GM18870 (cell line): ENCODE data around the gene ACVR2A.

ENCODE experiments used
- ATAC-seq: cut with Tn5 transposase; IDR thresholded peaks from one replicate; pipeline ENCODE4 v1.9.1; 2021; ENCODE audit warnings: moderate library complexity; ENCODE audit not compliant: unreplicated experiment

Gene ACVR2A

DNA sequence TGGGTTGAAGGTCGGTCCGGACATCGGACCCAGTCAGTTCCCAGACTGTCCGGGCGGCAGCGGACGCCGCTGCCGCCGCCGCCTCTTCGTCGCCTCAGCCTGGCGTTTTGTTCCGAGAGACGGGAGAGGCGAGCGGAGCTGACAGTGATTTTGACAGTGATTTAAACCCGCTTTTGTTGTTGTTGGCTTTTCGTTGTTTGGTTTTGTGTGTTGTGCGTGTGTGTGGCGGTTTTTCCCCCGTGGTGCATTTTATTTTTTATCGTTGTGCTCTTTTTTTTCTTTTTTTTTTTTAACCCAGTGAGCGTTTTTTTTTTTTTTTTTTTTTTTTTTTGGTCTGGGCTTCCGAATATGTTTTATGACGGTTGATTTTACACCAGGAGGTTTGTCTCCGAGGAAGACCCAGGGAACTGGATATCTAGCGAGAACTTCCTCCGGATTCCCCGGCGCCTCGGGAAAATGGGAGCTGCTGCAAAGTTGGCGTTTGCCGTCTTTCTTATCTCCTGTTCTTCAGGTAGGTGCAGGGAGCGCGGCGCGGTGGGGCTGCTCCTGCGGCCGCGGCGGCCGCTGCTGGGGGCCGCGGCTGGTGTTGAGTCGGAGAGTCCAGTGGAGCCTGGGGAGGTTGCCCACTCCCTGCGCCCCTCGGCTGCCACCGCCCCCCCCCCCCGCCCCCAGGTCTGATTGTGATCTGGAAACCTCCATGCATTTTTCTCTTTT, at the start of gene ACVR2A:
Gene ACVR2A (plus strand): TSS at position 333 of the 714 bp plus-strand sequence. CDS start 124 bp downstream, at position 457.
- ATAC-seq = peak; percentile 22

DNA sequence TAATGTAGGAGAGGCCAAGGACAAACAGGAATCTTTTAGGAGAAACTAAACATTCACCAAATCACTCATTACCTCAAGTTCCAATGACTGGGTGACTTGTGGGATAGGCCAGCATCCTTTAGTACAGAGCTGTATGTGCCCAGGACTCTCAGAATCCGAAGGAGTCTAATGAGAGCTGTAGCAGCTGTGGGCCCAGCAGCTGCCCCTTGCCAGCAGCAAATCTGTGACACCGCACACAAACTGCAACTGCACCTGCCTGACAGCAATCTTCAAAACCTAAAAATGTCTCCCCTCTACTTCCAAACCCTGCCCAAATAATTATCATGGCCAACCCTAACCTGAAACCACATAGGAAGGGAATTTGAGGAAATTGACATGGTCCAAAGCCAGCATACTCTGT, 44.5 kb upstream of the ACVR2A start:
- ATAC-seq = no peak

GRCh38 chr2:147806846-147807245, 38.0 kb upstream of the ACVR2A start:
- ATAC-seq = no peak

GRCh38 chr2:147808520-147808919, 36.3 kb upstream of the ACVR2A start:
- ATAC-seq = no peak

DNA sequence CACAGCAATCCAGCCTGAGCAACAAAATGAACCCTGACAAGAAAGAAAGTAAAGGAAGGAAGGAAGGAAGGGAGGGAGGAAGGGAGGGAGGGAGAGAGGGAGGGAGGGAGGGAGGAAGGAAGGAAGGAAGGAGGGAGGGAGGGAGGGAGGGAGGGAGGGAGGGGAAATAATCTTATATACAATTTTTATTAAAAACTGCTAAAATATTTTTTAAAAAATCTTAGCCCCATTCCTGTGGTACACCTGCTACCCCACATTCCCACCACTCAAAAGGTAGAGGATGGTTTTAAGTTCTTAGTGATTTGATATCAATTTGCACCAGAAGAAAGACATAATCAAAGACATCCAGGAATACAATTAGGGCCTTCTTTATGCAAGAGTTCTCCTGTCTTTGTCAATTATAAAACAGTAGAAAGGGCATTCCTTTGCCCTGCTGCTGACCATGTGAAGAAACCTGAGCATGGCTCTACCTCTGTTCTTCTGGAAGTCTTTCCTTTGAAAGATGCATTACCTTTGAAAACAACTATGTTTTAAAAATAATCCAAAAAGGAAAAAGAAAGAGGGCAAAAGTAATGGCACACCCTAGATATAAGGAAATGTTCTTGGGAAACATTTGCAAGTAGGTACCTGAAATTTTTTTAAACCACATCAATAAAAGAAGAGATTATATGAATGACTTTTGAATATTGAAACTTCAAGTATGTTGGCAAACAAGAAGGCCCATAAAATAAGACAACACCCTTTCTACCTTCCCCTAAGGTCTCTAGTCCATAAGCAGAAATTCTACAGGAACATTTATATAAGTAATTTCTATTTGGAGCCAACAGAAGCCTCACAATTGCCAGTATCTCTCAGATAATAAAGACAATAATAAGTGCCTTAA, 33.7 kb upstream of the ACVR2A start:
- ATAC-seq = no peak

DNA sequence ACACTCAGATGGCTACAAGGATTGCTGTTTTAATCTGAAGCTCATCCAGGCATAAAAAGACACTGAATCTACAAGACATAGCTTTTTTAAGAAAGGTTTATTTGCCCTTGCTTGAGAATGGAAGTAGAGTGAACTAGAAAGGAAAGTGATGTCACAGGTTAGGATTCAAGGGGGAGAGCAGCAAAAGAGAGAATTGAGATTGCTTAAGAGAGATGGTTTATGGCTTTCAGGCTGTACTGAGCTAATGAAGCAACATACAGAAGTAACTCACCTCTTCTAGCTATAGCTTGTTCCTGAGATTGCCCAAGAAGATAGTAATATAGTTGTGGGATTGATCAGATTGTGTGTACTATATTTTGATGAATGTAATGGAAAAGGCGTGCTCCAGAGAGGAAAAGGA, 26.1 kb upstream of the ACVR2A start:
- ATAC-seq = no peak

DNA sequence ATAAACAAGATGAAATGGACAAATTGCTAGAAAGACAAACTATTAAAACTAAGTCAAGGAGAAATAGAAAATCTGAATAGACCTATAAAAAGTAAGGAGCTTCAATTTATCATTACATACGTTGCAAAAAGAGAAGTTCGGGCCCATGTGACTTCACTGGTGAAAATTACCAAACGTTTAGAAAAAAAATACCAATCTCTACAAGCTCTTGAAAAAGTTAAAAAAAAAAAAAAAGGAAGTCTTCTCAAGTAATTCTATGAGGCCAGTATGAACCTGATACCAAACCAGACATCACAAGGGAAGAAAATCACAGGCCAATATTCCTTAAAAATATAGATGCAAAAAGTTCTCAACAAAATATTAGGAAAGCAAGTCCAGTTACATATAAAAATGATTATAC, 20.2 kb upstream of the ACVR2A start:
- no peak for ATAC-seq

GRCh38 chr2:147826278-147827087, 18.3 kb upstream of the ACVR2A start:
- no peak for ATAC-seq

DNA sequence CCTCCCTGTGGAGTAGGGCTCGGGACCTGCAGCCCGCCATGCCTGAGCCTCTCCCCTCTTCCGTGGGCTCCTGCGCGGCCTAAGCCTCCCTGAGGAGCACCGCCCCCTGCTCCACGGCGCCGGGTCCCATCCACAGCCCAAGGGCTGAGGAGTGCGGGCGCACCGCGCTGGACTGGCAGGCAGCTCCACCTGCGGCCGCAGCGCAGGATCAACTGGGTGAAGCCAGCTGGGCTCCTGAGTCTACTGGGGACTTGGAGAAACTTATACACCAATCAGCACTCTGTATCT, 17.8 kb upstream of the ACVR2A start:
- ATAC-seq = no peak

DNA sequence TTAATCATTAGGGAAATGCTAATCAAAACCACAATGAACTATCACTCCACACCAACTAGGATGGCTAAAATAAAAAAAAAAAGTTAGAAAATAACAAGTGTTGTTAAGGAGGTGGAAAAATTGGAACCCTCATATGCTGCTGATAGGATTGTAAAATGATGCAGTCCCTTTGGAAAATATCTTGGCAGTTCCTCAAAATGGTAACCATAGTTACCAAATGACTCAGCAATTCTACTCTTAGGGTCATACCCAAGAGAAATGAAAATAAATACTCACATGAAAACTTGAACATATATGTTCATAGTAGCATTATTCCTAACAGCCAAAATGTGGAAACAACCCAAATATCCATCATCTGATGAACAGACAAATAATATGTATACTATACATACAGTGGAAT, 15.7 kb upstream of the ACVR2A start:
- no peak for ATAC-seq

DNA sequence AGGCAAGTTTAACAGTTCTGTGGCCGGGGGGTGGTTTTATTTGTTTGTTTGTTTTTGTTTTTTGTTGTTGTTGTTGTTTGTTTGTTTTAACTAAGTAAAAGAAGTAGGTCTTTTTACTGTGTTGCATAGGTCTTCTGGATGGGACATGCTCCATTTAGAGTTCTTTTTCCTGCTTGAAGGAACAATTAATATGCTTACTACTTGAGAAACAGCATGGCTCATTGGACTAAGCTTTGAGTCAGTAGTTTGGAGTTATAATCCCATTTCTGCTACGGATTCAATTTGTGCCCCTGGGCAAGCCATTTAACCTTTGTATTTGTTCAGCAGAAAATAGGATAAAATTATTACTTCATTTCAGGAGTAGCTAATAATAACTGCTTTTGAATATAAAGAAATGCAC, 8.7 kb upstream of the ACVR2A start:
- no peak for ATAC-seq

- no peak for ATAC-seq
Observed at GRCh38 chr2:147843391-147843863, 1.4 kb upstream of the ACVR2A start.

DNA sequence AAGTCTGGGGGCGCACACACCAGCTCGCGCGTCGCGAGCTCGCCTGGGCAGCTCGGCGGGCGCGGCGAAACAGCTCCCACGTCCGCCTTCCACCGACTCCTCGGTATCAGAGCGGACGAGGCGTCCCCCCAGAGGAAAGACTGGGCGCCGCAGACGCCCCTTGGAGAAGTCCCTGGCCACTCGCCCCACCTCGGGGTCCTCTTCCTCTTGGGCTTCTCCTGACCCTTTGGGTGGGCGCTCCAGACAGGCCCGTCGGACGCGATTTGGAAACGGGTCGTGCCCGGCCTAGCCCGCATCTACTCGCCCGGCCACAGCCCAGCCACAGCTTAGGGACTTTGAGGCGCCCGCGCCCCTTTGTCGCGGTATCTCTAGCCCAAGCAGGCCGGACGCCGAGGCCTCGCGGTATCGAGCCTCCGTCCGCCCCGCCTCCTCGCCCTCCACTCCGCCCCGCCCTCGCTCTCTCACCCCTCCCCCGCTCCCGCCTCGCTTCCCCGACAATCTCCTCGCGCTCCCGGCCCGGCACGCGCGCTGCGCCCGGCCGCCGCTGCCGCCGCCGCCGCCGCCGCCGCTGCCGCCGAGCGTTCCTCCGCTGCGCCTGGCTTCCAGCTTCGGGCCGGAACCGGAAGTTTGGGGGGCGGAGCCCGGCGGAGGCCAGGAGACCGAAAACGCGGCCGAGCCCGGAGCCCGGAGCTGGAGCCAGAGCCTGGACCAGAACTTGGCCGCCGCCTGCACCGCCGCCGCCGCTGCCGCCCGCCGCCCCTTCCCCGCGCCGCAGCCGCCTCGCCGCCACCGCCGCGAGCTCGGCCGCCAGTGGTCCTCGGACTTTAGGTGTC, 749 bp upstream of the ACVR2A start:
- peak; percentile 55 for ATAC-seq

- ATAC-seq = peak; percentile 72
Observed at GRCh38 chr2:147845411-147845971, 662 bp downstream of the ACVR2A start.

DNA sequence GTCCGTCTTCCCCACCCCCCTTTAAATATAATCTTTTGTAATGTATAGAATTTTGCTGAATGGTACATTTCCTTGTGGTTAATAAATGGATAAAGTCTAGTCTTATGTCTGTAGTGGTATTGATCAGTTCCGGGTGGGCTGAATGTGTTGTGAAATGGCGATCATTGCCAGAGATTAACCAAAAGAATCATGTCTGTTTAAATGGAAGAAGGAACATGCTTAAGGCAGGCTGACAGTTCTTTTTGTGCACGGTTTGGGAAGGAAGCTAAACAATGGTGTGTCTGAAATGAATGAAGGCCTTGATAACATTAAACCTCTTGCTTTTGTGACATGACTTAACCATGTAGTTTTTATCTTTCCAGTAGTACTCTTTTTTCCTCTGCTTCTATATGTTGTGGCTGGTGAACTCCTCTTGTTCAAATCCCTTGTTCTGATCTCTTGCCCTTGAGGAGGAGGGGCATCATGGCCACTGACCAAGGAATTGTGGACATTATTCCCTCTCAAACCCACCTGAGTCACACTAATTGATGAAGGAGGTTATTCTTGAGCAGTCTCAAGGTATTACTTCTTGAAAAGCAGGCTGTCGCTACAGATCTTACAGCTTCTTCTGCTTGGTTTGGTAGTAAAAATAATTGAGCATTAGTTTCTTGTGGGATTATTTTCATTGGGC, 1.7 kb downstream of the ACVR2A start:
- no peak for ATAC-seq

DNA sequence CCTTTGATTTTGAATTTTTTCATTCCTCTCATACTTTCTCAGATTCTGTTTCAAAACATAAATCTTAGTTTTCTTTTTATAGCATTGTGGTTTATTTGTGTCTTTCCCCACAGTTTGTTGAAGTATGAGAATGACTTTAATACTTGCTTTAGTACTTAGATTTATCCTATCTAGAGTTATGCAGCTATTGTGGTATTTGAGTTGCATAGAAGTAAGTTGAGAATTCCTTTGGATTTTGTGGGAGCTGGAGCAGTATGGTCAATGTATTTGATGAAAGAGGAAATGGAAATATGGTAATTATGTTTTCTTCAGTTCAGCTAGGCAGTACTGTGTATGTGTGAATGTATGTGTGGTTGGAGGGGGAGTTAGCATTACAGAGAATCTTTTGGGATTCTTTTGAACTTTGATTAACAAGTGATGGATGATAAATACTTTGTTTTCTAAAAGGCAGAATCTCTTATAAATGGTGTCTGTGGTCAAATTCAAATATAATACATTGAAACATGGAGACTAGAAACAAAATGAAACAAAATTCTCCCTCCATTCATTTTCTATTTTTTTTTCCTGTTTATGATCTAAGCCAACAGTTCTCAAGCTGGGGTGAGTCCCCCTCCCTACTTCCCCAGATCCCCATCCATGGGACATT, 3.0 kb downstream of the ACVR2A start:
- no peak for ATAC-seq

DNA sequence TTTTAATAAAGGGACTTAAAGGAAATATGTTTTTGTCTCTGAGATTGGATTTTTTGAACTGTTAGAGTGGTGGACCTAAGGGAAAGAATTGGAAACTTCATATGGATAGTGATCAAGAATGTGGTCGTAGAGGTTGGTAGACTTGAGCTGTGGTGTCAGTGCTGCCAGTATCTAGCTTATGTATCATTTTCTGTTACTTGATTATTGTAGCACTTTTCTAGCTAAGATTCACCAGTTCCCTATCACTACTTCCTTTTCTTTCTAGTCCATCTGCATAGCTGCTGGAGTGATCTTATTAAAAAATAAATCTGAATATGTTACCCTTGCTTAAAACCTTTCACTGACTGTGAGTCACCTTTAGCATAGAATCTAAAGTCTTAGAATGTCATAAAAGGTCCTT, 6.0 kb downstream of the ACVR2A start:
- ATAC-seq = no peak

DNA sequence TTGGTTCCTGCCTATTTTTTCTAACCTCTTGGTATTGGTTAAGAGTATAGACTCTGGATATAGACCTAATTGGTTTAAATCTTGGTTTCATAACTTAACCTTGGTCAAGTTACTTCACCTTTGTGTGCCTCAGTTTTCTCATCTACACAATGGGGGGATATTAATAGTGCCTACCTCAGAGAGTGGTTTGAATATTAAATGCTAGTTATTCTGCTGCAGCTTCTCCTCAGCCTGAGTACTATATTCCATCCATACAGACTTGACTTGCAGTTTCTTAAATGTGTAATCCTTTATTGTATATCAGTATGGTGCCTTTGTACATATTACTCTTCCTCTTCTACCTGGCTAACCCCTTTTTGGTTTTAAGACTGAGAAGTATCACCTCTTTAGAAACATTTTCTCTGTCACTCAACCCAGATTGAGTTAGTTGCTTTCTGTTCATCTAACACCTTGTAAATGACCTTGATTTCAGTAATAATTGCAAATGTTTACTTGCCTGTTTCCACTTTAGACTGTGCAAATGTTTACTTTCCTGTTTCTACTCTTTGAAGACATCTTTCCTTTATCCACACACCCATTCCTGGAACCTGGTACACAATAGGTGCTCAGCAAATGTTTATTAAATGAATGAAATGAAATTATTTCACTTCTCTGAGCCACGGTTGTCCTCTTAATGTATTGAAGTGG, 6.6 kb downstream of the ACVR2A start:
- no peak for ATAC-seq
